IMR-90 (cell line): Measurements from ENCODE around the gene METTL23. TPM values are rescaled to one million over a fixed set of nuclear protein-coding genes. Genes with fewer than 3 reads are reported as not detected.

Experiments
- ATAC-seq: fragments of 200-7000 bp; cut with Tn5 transposase; 2 replicates; pipeline ENCODE4 v1.9.1; 2020; ENCODE audit warnings: low read depth, mild to moderate bottlenecking, moderate library complexity
- BruUV-seq: library from RNA; stranded (reverse); fragments of 400-500 nt; replicated peaks from 2 replicates; lab custom pipeline; 2021; lab: Mats Ljungman, UMichigan
- CTCF ChIA-PET: fragments of 300-600 bp; formaldehyde crosslinking; extraction: SDS; loops from one replicate; lab custom pipeline; 2021; ENCODE audit warnings: antibody characterized with exemption; lab: Yijun Ruan, JAX
- POLR2A ChIA-PET: fragments of 300-600 bp; sonication (Branson Sonifier 250); formaldehyde crosslinking; loops from one replicate; lab custom pipeline; 2022; ENCODE audit warnings: antibody characterized with exemption; ENCODE audit not compliant: unreplicated experiment; lab: Charles Lee
- DNase-seq: peaks from one replicate; pipeline ENCODE4 v3.0.0; 2013
- H2AFZ ChIP-seq: replicated peaks from 2 replicates; pipeline ENCODE3; 2013; ENCODE audit warnings: low read length, mild to moderate bottlenecking; ENCODE audit not compliant: poor library complexity
- H2AK5ac ChIP-seq: 2 replicates; pipeline ENCODE4 v1.6.1; 2013; ENCODE audit warnings: low read depth, low read length, inconsistent platforms
- H2AK9ac ChIP-seq: replicated peaks from 2 replicates; pipeline ENCODE3; 2013; ENCODE audit warnings: mild to moderate bottlenecking, low read depth, low read length, moderate library complexity; ENCODE audit not compliant: poor library complexity
- H2BK120ac ChIP-seq: 2 replicates; pipeline ENCODE4 v1.6.1; 2013; ENCODE audit warnings: low read depth, low read length, inconsistent platforms
- H2BK15ac ChIP-seq: 3 replicates; pipeline ENCODE4 v1.6.1; 2013; ENCODE audit warnings: low read depth, low read length, inconsistent platforms
- H2BK20ac ChIP-seq: 2 replicates; pipeline ENCODE4 v1.6.1; 2013; ENCODE audit warnings: low read depth, mild to moderate bottlenecking, inconsistent platforms, low read length, moderate library complexity
- H2BK5ac ChIP-seq: 2 replicates; pipeline ENCODE4 v1.6.1; 2013; ENCODE audit warnings: mild to moderate bottlenecking, low read depth, low read length, inconsistent platforms; ENCODE audit not compliant: poor library complexity, severe bottlenecking
- H3K14ac ChIP-seq: replicated peaks from 2 replicates; pipeline ENCODE4 v1.6.1; 2013; ENCODE audit warnings: low read depth, low read length, inconsistent platforms
- H3K18ac ChIP-seq: 2 replicates; pipeline ENCODE4 v1.6.1; 2013; ENCODE audit warnings: low read depth, low read length, control low read depth
- H3K23ac ChIP-seq: 2 replicates; pipeline ENCODE4 v1.6.1; 2013; ENCODE audit warnings: low read depth, low read length, inconsistent platforms
- H3K27ac ChIP-seq: 2 replicates; pipeline ENCODE4 v1.5.1; 2013; ENCODE audit warnings: mild to moderate bottlenecking, control low read depth, low read length; ENCODE audit not compliant: insufficient read depth
- H3K27me3 ChIP-seq: 2 replicates; pipeline ENCODE4 v1.6.1; 2013; ENCODE audit warnings: low read length; ENCODE audit not compliant: control insufficient read depth, insufficient read depth
- H3K36me3 ChIP-seq: 2 replicates; pipeline ENCODE4 v1.6.1; 2013; ENCODE audit warnings: low read length, mixed read lengths; ENCODE audit not compliant: control insufficient read depth, insufficient read depth
- H3K4ac ChIP-seq: 2 replicates; pipeline ENCODE4 v1.6.1; 2013; ENCODE audit warnings: low read depth, low read length, inconsistent platforms
- H3K4me1 ChIP-seq: 2 replicates; pipeline ENCODE4 v1.6.1; 2013; ENCODE audit warnings: low read length, mixed read lengths; ENCODE audit not compliant: control insufficient read depth, insufficient read depth
- H3K4me2 ChIP-seq: 2 replicates; pipeline ENCODE4 v1.6.1; 2013; ENCODE audit warnings: low read depth, mild to moderate bottlenecking, control low read depth, low read length, moderate library complexity
- H3K4me3 ChIP-seq: 2 replicates; pipeline ENCODE4 v1.5.1; 2013; ENCODE audit warnings: low read depth, mild to moderate bottlenecking, control low read depth, low read length, moderate library complexity; ENCODE audit not compliant: insufficient read depth
- H3K56ac ChIP-seq: 2 replicates; pipeline ENCODE4 v1.6.1; 2013; ENCODE audit warnings: low read length, inconsistent platforms; ENCODE audit not compliant: insufficient read depth; ENCODE audit errors: extremely low read depth
- H3K79me1 ChIP-seq, 2 experiments: 2 replicates each; pipeline ENCODE4 v1.6.1; 2013; ENCODE audit warnings: low read length in 2 of 2, inconsistent platforms in 1 of 2, low read depth in 1 of 2
- H3K9ac ChIP-seq: 2 replicates; pipeline ENCODE4 v1.6.1; 2013; ENCODE audit warnings: low read depth, low read length, control low read depth
- H3K9me1 ChIP-seq: 2 replicates; pipeline ENCODE4 v1.6.1; 2013; ENCODE audit warnings: low read length, inconsistent platforms; ENCODE audit not compliant: insufficient read depth
- H3K9me3 ChIP-seq: 2 replicates; pipeline ENCODE4 v1.6.1; 2013; ENCODE audit warnings: low read length; ENCODE audit not compliant: control insufficient read depth, insufficient read depth
- H4K20me1 ChIP-seq: 2 replicates; pipeline ENCODE4 v1.6.1; 2013; ENCODE audit warnings: low read length, inconsistent platforms; ENCODE audit not compliant: insufficient read depth
- H4K5ac ChIP-seq: 2 replicates; pipeline ENCODE4 v1.6.1; 2013; ENCODE audit warnings: mild to moderate bottlenecking, low read depth, low read length, control low read depth
- H4K8ac ChIP-seq, 2 experiments: 2 replicates each; pipeline ENCODE4 v1.6.1; 2013; ENCODE audit warnings: low read depth in 2 of 2, low read length in 2 of 2, control low read depth in 1 of 2, inconsistent platforms in 1 of 2
- H4K91ac ChIP-seq: 2 replicates; pipeline ENCODE4 v1.6.1; 2013; ENCODE audit warnings: low read depth, low read length, inconsistent platforms; ENCODE audit not compliant: insufficient read depth
- MAFK ChIP-seq: IDR thresholded peaks from 2 replicates; pipeline ENCODE4 v1.6.1; 2012; ENCODE audit warnings: low read depth, low read length, improper control_type of control experiment
- MXI1 ChIP-seq: IDR thresholded peaks from 2 replicates; pipeline ENCODE4 v1.6.1; 2012; ENCODE audit warnings: low read depth, mild to moderate bottlenecking, low read length, moderate library complexity, borderline replicate concordance
- WGBS, 2 experiments: methylation state at CpG; one replicate each; pipeline versions ENCODE4 v1.1.5 to v1.1.7; 2013; ENCODE audit warnings: missing lambda C conversion rate in 2 of 2; ENCODE audit not compliant: insufficient read length in 1 of 2; ENCODE audit errors: extremely low coverage in 2 of 2; 5-methylcytosine and 5-hydroxymethylcytosine counted together
- dilution Hi-C: fragments of 300-500 bp; cut with HindIII; formaldehyde crosslinking; loops from one replicate; pipeline ENCODE4 v1.14.3; 2018; ENCODE audit warnings: low sequenced_read_pairs; ENCODE audit not compliant: unreplicated experiment
- in situ Hi-C: fragments of 300-500 bp; cut with MboI; formaldehyde crosslinking; loops from 3 replicates; pipeline ENCODE4 v1.14.3; 2019; ENCODE audit warnings: low sequenced_read_pairs, inconsistent platforms, mixed read lengths
- intact Hi-C: fragments of 100-400 bp; cut with micrococcal nuclease; formaldehyde crosslinking; loops from 2 replicates; pipeline ENCODE4 v1.10.0; 2022
- polyA plus RNA-seq, 3 experiments: library from polyadenylated mRNA; depleted of rRNA; stranded (reverse); fragments of >200 nt; gene quantifications; 2 replicates each; pipeline ENCODE4 v1.2.3, GENCODE V29; 2012; ENCODE audit warnings: low replicate concordance in 1 of 3
- total RNA-seq: library from RNA; depleted of rRNA; stranded (reverse); fragments of >200 nt; gene quantifications from 2 replicates; pipeline ENCODE4 v1.2.3, GENCODE V29; 2012
- TF ChIP-seq, protein P1 (sequence below): conservative IDR thresholded peaks from 2 replicates; pipeline ENCODE4 v1.5.1; 2012; ENCODE audit warnings: mild to moderate bottlenecking, low read depth, low read length, improper control_type of control experiment

The METTL23 gene
- total and polyA plus RNA-seq, 2 of the 4 experiments (the other 2 are of a cell fraction): 18.8 to 32.1 TPM

DNA sequence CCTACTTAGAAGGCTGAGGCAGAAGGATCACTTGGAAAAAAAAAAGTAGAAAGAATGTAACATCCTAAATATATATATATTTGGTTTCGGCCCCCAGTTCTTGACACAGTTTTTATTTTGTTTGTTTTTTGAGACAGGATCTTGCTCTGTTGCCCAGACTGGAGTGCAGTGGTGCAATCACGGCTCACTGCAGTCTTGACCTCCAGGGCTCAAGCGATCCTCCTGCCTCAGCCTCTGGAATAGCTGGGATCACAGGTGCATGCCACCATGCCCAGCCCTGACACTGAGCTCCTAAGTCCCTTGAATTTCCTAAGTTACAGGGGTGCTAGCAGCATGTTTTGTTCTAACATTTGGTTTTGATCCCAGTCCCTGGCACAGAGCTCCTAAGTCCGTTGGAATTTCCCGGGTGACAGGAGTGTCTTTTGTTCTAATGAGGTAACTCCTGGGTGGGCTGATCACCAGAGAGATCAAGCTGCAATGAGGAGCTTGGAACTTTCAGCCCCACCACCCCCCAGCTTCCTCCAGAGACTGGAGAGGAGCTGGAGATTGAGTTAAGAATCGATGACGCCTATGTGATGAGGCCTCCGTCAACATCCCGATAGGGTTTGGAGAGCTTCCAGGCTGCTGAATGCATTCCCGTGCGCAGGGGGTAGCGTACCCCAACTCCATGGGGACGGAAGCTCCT is 35.9 kb upstream of the METTL23 start:
- Histone ChIP-seq H3K79me1 (peaks cover 31 to 80% of the 10 kb centered on the region in 2 experiments), H3K4ac (peak overlapping the region; percentile 38; the same call in 1 of the 2 replicates), H3K18ac (no peak overlapping the region), H3K56ac (no peak overlapping the region), H3K9ac (no peak overlapping the region), H3K9me3 (no peaks in the 10 kb centered on the region), H2BK20ac (no peak overlapping the region), H2BK120ac (no peak overlapping the region), H3K14ac (no peak overlapping the region), H2AK9ac (no peak overlapping the region), H3K4me2 (no peak overlapping the region), H3K9me1 (peaks cover 37% of the 10 kb centered on the region), H2AK5ac (peak overlapping the region; percentile 23; the same call in 1 of the 2 replicates), H3K36me3 (peaks cover 22% of the 10 kb centered on the region), H3K27me3 (no peaks in the 10 kb centered on the region), H3K4me1 (peaks cover 28% of the 10 kb centered on the region), H4K8ac (no peak overlapping the region), H4K91ac (no peak overlapping the region), H2BK5ac (no peak overlapping the region), H2AFZ (no peak overlapping the region), H3K27ac (no peak overlapping the region), H4K5ac (no peak overlapping the region), H4K20me1 (peaks cover 50% of the 10 kb centered on the region), H2BK15ac (no peak overlapping the region), H3K23ac (no peak overlapping the region), H3K4me3 (no peak overlapping the region)
- no peak for TF ChIP-seq MAFK
- TF ChIP-seq MXI1: no peak
- TF ChIP-seq, protein P1, sequence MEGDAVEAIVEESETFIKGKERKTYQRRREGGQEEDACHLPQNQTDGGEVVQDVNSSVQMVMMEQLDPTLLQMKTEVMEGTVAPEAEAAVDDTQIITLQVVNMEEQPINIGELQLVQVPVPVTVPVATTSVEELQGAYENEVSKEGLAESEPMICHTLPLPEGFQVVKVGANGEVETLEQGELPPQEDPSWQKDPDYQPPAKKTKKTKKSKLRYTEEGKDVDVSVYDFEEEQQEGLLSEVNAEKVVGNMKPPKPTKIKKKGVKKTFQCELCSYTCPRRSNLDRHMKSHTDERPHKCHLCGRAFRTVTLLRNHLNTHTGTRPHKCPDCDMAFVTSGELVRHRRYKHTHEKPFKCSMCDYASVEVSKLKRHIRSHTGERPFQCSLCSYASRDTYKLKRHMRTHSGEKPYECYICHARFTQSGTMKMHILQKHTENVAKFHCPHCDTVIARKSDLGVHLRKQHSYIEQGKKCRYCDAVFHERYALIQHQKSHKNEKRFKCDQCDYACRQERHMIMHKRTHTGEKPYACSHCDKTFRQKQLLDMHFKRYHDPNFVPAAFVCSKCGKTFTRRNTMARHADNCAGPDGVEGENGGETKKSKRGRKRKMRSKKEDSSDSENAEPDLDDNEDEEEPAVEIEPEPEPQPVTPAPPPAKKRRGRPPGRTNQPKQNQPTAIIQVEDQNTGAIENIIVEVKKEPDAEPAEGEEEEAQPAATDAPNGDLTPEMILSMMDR: no peak
- BruUV-seq: no TSS peak
- in situ Hi-C loops (no loop called here), dilution Hi-C loops (no loop called here), intact Hi-C loops (no loop called here)
- DNase-seq (no peak), ATAC-seq (no peak)
- WGBS, 2 experiments: 69% methylated on average over 5 of the region's 13 CpGs; no CpG with 5 or more reads in 1 of the 2 experiments
- POLR2A ChIA-PET: no interaction called here
- CTCF ChIA-PET: no interaction called here
